Panc1 (cell line): ENCODE results near the gene RNF144B. TPM values are rescaled to one million over a fixed set of nuclear protein-coding genes. Genes with fewer than 3 reads are reported as not detected.

Source experiments
- ATAC-seq: fragments of 200-7000 bp; cut with Tn5 transposase; 2 replicates; pipeline ENCODE4 v1.9.1; 2020; ENCODE audit warnings: mild to moderate bottlenecking, moderate library complexity
- BruUV-seq: library from RNA; stranded (reverse); fragments of 400-500 nt; replicated peaks from 2 replicates; lab custom pipeline; 2021; lab: Mats Ljungman, UMichigan
- CTCF ChIA-PET: fragments of 300-600 bp; sonication (Branson Sonifier 250); formaldehyde crosslinking; loops from one replicate; lab custom pipeline; 2022; ENCODE audit warnings: antibody characterized with exemption; lab: Charles Lee
- POLR2A ChIA-PET: fragments of 300-600 bp; sonication (Branson Sonifier 250); formaldehyde crosslinking; loops from one replicate; lab custom pipeline; 2022; ENCODE audit warnings: antibody characterized with exemption; lab: Charles Lee
- DNase-seq: peaks from one replicate; pipeline ENCODE4 v3.0.0-alpha.2; 2010; ENCODE audit warnings: low read depth, low spot score
- H3K27ac ChIP-seq: 2 replicates; pipeline ENCODE4 v1.5.1; 2011; ENCODE audit warnings: mild to moderate bottlenecking, low read length, inconsistent platforms
- H3K27me3 ChIP-seq: fragments of 200-500 bp; sonication (Bioruptor generic); 2 replicates; pipeline ENCODE4 v1.6.0; 2014; ENCODE audit warnings: low read length, inconsistent platforms; ENCODE audit not compliant: control insufficient read depth, insufficient read depth
- H3K36me3 ChIP-seq: fragments of 200-500 bp; sonication (Bioruptor generic); 2 replicates; pipeline ENCODE4 v1.5.1; 2014; ENCODE audit warnings: inconsistent platforms, mild to moderate bottlenecking, low read length, moderate library complexity; ENCODE audit not compliant: control insufficient read depth, insufficient read depth
- H3K4me1 ChIP-seq: 2 replicates; pipeline ENCODE4 v1.5.1; 2011; ENCODE audit warnings: inconsistent platforms, mild to moderate bottlenecking, low read length, moderate library complexity; ENCODE audit not compliant: control insufficient read depth, insufficient read depth
- H3K4me3 ChIP-seq, 2 experiments: 2 replicates each; pipeline ENCODE4 v1.5.1; 2011 to 2012; ENCODE audit warnings: low read depth in 2 of 2, low read length in 2 of 2, mild to moderate bottlenecking in 2 of 2, inconsistent platforms in 1 of 2, moderate library complexity in 1 of 2
- H3K9me3 ChIP-seq: fragments of 200-500 bp; sonication (Bioruptor generic); 2 replicates; pipeline ENCODE4 v1.5.1; 2014; ENCODE audit warnings: low read depth, mild to moderate bottlenecking, inconsistent platforms, low read length, moderate library complexity; ENCODE audit not compliant: control insufficient read depth, insufficient read depth
- POLR2AphosphoS5 ChIP-seq: IDR thresholded peaks from 2 replicates; pipeline ENCODE4 v1.6.1; 2012; ENCODE audit warnings: mild to moderate bottlenecking, low read depth, low read length, moderate library complexity
- SIN3A ChIP-seq: IDR thresholded peaks from 2 replicates; pipeline ENCODE4 v1.6.1; 2012; ENCODE audit warnings: low read depth, mild to moderate bottlenecking, low read length, moderate library complexity, borderline replicate concordance; ENCODE audit not compliant: insufficient read depth
- TCF7L2 ChIP-seq: IDR thresholded peaks from 2 replicates; pipeline ENCODE4 v1.6.1; 2011; ENCODE audit warnings: mild to moderate bottlenecking, low read depth, low read length, inconsistent platforms
- in situ Hi-C: cut with HindIII; loops from 2 replicates; pipeline ENCODE4 v1.10.0; 2016; ENCODE audit warnings: low sequenced_read_pairs, low pct_unique_long_range_greater_than_20kb
- intact Hi-C: fragments of 100-400 bp; cut with micrococcal nuclease; formaldehyde crosslinking; loops from one replicate; pipeline ENCODE4 v1.10.0; 2022; ENCODE audit not compliant: unreplicated experiment
- total RNA-seq: library from RNA; stranded (reverse); gene quantifications from one replicate; pipeline ENCODE4 v1.2.1, GENCODE V29; 2021; ENCODE audit not compliant: unreplicated experiment
- TF ChIP-seq, protein P1 (sequence below): fragments of 450-650 bp; IDR thresholded peaks from 2 replicates; pipeline ENCODE4 v1.5.1; 2017; ENCODE audit warnings: mild to moderate bottlenecking
- TF ChIP-seq, protein P2 (sequence below), 2 experiments: IDR thresholded peaks; 2 replicates each; pipeline ENCODE4 v1.6.1; 2011 to 2012; ENCODE audit warnings: low read depth in 2 of 2, control low read depth in 1 of 2, low read length in 1 of 2, mild to moderate bottlenecking in 1 of 2, moderate library complexity in 1 of 2; ENCODE audit not compliant: insufficient read depth in 1 of 2

RNF144B gene
- total RNA-seq, 1 experiment from 2014 or later, result 5.6 TPM

DNA sequence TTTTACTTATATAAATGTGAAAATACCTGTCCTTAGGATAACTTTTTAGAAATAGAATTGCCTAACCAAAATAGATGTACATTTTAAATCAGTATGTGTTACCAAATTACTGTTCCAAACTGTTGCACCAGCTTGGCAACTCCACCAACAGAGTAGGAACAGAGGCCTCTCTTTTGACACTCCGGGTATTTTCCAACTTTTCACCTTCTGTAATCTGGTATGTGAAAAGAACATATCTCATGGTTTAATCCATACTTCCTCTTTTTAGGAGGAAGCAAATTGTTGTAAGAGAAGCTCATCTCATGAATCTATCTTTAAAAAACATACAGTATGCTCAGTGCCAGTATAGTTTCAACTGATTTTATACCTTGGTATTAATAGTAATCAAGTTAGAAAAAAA, 24.9 kb downstream of the RNF144B start:
- H3K9me3 ChIP-seq, result no peaks in the 10 kb centered on the region
- TF ChIP-seq, protein P1, sequence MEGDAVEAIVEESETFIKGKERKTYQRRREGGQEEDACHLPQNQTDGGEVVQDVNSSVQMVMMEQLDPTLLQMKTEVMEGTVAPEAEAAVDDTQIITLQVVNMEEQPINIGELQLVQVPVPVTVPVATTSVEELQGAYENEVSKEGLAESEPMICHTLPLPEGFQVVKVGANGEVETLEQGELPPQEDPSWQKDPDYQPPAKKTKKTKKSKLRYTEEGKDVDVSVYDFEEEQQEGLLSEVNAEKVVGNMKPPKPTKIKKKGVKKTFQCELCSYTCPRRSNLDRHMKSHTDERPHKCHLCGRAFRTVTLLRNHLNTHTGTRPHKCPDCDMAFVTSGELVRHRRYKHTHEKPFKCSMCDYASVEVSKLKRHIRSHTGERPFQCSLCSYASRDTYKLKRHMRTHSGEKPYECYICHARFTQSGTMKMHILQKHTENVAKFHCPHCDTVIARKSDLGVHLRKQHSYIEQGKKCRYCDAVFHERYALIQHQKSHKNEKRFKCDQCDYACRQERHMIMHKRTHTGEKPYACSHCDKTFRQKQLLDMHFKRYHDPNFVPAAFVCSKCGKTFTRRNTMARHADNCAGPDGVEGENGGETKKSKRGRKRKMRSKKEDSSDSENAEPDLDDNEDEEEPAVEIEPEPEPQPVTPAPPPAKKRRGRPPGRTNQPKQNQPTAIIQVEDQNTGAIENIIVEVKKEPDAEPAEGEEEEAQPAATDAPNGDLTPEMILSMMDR, result no peak
- TF ChIP-seq POLR2AphosphoS5 (no peak), SIN3A (no peak), TCF7L2 (no peak)
- TF ChIP-seq, protein P2, sequence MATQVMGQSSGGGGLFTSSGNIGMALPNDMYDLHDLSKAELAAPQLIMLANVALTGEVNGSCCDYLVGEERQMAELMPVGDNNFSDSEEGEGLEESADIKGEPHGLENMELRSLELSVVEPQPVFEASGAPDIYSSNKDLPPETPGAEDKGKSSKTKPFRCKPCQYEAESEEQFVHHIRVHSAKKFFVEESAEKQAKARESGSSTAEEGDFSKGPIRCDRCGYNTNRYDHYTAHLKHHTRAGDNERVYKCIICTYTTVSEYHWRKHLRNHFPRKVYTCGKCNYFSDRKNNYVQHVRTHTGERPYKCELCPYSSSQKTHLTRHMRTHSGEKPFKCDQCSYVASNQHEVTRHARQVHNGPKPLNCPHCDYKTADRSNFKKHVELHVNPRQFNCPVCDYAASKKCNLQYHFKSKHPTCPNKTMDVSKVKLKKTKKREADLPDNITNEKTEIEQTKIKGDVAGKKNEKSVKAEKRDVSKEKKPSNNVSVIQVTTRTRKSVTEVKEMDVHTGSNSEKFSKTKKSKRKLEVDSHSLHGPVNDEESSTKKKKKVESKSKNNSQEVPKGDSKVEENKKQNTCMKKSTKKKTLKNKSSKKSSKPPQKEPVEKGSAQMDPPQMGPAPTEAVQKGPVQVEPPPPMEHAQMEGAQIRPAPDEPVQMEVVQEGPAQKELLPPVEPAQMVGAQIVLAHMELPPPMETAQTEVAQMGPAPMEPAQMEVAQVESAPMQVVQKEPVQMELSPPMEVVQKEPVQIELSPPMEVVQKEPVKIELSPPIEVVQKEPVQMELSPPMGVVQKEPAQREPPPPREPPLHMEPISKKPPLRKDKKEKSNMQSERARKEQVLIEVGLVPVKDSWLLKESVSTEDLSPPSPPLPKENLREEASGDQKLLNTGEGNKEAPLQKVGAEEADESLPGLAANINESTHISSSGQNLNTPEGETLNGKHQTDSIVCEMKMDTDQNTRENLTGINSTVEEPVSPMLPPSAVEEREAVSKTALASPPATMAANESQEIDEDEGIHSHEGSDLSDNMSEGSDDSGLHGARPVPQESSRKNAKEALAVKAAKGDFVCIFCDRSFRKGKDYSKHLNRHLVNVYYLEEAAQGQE (IDR thresholded peaks at IDR 0.05; ENCODE audit: insufficient read depth in 1 of 2, low read depth in 2 of 2, low read length in 1 of 2), result no peak
- DNase-seq (no peak), ATAC-seq (no peak)
- H3K27ac ChIP-seq, result no peak overlapping the region
- ChIA-PET POLR2A (no interaction called here), CTCF (no interaction called here)
- no peaks in the 10 kb centered on the region for H3K27me3 ChIP-seq
- no peaks in the 10 kb centered on the region; the same call in 1 of the 2 replicates for H3K36me3 ChIP-seq
- H3K4me3 ChIP-seq, result no peak overlapping the region
- in situ Hi-C loops, result no loop called here
- BruUV-seq, result no TSS peak
- intact Hi-C loops, result no loop called here
- H3K4me1 ChIP-seq, result no peaks in the 10 kb centered on the region

DNA sequence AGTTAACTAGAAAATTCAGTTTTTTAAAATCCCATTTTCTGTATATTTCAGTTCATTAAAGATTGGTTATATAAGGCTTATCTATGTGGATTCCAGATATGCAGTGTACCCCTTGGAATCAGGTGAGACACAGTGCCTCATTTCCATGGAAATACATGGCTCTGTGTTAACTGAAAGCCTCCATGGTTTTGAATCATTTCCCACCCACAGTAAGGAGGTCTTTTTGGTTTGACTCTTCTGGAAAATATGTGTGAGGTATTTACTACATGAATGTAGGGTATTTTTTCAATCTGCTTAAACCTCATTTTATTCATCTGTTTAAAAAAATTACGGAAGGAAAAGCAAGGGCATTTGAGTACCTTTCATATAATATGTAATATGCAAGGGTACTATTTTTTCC, 25.5 kb downstream of the RNF144B start:
- intact Hi-C loops, result no loop called here
- H3K9me3 ChIP-seq, result no peaks in the 10 kb centered on the region
- no peaks in the 10 kb centered on the region for H3K27me3 ChIP-seq
- no peaks in the 10 kb centered on the region; the same call in 1 of the 2 replicates for H3K36me3 ChIP-seq
- no TSS peak for BruUV-seq
- no peak overlapping the region for H3K27ac ChIP-seq
- no peaks in the 10 kb centered on the region for H3K4me1 ChIP-seq
- ChIA-PET POLR2A (no interaction called here), CTCF (no interaction called here)
- in situ Hi-C loops, result no loop called here
- no peak for DNase-seq
- ATAC-seq, result no peak
- TF ChIP-seq TCF7L2 (no peak), SIN3A (no peak), POLR2AphosphoS5 (no peak)
- TF ChIP-seq, protein P1, result no peak
- TF ChIP-seq, protein P2 (IDR thresholded peaks at IDR 0.05; ENCODE audit: insufficient read depth in 1 of 2, low read depth in 2 of 2, low read length in 1 of 2), result no peak
- H3K4me3 ChIP-seq, result no peak overlapping the region
